Stimulated activated CD8-positive, alpha-beta memory T cell treated with anti-CD3 and anti-CD28 coated beads, Interleukin-15, amount 100 ng/mL, for 48 hours (primary cell): Measurements from ENCODE around the gene FAM174A.

Source experiments
- DNase-seq, 2 donors: peaks; one replicate each; pipeline ENCODE4 v3.0.0-alpha.2; 2020; ENCODE audit warnings: low read depth in 2 of 2

Gene FAM174A

DNA sequence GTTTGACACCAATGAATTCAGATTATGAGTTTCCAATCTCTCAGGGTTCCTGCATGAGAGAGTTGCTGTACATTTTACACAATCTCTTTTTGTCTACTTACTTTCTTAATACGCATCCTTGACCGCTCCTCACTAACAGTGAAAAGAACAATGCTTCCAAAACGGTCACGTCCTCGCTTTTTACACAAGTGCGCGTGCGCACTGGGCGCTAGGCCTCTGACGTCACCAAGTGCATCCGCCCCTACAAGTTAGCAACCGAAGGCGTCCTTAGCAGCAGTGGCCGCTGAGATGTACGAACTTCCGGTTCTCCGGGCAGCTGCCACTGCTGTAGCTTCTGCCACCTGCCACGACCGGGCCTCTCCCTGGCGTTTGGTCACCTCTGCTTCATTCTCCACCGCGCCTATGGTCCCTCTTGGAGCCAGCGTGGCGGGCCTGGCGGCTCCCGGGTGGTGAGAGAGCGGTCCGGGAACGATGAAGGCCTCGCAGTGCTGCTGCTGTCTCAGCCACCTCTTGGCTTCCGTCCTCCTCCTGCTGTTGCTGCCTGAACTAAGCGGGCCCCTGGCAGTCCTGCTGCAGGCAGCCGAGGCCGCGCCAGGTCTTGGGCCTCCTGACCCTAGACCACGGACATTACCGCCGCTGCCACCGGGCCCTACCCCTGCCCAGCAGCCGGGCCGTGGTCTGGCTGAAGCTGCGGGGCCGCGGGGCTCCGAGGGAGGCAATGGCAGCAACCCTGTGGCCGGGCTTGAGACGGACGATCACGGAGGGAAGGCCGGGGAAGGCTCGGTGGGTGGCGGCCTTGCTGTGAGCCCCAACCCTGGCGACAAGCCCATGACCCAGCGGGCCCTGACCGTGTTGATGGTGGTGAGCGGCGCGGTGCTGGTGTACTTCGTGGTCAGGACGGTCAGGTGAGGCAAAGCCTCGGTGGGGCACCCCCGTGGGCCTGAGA lies at the start of gene FAM174A:
Gene FAM174A, plus strand, starts transcription at position 315 of the 946 bp plus-strand sequence. Its CDS starts 157 bp downstream, at position 472.
- DNase-seq: peak; percentile 87 to 88

- DNase-seq: no peak
Measured at GRCh38 chr5:100493996-100494395, 41.2 kb upstream of the FAM174A start.

DNA sequence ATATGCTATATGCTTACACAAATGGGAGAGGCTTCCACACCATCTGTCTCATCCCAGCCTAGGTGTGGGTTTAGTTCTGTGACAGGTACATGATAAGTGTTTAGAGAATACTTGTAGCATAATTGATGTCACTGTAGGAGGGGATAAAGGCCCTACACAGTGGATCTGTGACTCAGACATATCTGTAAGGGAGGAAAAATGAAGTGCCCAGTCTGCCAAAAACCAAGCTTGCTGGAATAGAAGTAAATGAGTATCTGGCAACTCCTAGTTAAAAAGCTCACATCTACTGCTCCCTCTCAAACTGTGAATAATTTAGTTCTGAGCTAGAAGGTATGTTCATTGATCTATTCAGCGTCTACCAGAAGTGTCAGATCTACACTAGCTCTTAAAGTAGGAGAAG lies 38.9 kb upstream of the FAM174A start:
- no peak for DNase-seq

GRCh38 chr5:100502684-100503083 lies 32.5 kb upstream of the FAM174A start:
- no peak for DNase-seq

DNA sequence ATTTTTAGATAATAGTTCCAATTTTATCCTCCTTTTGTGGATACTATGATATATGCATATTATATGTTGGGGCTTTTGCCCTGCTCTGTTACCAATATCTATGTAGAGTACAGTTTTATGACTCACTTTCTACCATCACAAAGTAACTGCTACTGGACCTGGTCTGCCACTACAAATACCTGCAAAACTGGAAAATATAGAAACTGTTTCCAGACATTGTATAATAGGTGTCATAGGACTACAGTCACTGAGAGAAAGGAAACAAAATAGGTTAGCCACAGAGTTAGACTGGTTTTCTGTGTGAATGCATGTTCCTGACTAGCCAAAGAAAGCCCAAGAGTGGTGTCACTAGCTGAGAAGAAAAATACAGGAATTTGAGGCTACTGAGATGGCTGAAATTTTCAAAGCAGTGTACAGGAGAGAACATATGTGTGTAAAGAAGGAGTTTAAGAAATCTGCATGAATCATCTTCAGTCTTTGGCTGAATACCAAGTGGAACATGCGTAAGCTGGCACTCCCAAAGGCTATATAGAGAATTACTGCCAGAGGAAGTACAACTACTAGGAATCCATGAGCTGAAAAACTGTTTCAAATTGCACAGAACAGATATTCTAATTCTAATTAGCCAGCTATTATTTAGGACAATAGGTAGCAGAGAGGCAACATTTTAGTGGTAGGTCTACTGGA lies 29.0 kb upstream of the FAM174A start:
- DNase-seq: no peak

DNA sequence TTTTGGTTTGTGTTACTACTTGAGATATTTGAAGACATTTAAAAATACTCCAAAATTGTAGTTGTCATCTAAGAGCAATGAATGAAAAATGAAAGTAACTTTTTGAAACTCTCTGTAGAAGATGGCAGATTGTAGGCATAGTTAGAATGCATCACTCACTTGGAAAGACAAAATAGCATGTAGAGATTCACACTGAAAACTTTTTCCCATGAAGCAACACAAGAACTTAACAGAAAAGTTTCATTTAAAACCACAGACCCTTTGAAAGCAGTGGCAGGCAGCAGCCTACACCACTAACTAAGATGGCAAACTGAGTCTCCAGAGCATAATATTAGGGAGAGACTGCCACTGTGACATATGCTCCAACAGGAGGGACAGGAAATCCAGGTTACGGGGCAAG lies 18.9 kb upstream of the FAM174A start:
- DNase-seq: no peak

DNA sequence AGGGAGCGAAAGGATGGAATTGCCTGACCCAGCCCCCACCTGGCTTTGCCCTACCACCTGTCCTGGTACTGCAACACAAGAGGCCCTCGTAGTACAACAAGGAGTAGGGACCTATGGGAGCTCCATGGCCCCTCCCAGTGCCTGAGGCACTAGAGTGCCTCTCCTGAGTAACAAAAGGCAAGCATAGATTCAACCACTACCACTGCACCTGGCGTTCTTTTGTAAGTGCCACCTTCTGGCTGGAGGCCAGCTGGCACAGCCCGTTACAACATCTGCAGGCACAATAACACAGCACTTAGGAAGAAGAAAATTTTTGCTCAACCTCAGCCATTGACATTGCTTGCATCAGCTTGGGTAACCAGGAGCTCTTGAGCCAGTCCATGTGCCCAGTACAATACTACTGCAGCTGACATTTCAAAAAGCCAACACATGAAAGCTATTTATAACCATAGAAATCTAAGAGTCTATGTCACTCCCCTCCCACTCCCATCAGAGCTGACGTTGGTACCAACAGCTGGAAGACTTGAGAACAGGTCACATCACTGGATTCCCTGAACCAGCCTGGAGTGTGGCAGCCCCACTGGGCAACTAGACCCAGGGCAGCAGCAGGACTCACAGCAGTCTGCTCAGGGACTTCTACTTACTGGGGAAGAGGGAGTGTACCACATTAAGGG lies 17.7 kb upstream of the FAM174A start:
- DNase-seq: no peak

- no peak for DNase-seq
Measured at GRCh38 chr5:100518377-100518776, 16.8 kb upstream of the FAM174A start.

DNA sequence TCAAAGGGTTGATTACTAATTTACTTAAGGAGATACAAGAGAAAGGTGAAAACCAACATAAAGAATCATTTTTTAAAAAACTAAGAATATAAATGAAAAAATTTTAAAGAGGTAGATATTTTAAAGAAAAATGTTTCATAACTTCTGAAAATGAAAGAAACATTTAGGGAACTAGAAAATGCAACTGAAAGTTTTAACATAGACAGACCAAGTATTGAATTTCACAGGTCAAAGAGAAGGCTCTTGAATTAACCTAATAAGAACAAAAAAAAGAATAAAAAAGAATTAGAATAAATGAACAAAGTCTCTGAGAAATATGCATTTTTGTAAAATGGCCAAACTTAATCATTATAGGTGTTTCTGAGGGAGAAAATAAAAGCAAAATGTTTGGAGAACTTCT lies 16.1 kb upstream of the FAM174A start:
- DNase-seq: no peak

- DNase-seq: no peak
Measured at GRCh38 chr5:100520348-100520747, 14.8 kb upstream of the FAM174A start.

DNA sequence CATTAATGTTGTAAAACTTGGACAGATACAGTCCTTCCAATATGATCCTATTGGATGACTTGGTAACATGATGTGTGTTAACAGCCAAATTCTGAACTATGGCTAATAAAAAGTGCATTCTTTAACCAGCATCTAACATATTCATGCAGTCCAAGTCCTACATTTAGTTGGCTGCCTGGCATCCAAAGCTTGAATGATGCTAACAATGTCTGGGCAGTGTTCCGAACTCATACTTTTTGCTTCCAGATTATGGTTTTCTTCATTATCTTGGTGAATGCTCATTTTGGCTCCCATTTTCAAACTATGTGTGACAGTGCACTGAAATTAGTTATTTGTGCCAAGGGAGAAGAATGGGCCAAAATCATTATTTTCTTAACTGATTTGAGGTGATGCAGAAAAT lies 2.8 kb downstream of the FAM174A start:
- no peak for DNase-seq

GRCh38 chr5:100539519-100539918 lies 4.3 kb downstream of the FAM174A start:
- no peak for DNase-seq

- DNase-seq: no peak
Measured at GRCh38 chr5:100542086-100542485, 6.9 kb downstream of the FAM174A start.

DNA sequence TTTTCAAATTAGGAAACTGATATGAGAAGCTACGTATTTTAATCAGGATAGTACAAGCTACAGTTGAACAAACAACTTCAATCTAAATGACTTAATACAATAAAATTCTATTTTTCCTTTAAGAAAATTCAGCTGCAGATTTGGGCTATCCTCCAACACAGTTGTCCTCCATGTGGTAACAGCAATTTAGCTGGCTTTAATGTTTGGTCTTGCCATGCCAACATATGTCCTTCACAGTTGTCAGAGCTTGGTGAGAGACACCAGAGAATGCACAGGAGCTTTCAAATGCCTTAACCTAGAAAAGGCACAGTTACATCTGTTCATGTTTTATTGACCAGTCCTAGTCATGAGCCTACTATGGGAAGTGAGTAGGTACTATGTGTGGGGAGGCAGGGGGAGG lies 10.8 kb downstream of the FAM174A start:
- DNase-seq: no peak

- no peak for DNase-seq
Measured at GRCh38 chr5:100550531-100551051, 15.4 kb downstream of the FAM174A start.

DNA sequence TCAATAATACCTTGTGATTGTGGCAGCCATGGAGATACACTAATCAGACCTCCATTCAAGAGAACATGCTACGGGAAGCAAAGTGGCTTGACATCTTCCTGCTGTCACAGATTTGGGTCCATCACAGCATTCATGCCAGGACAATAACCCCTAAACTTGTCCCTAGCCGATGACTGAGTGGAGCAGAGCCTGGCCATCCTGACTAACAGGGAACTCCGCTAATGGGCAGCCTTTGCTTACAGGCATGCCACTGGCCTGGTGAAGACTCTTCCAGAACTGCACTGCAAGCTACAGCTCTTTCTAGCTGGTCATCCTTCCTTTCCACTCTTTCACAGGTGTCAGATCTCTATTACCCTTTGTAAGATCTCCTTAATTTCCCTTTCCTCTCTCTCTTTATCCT lies 16.0 kb downstream of the FAM174A start:
- DNase-seq: no peak

DNA sequence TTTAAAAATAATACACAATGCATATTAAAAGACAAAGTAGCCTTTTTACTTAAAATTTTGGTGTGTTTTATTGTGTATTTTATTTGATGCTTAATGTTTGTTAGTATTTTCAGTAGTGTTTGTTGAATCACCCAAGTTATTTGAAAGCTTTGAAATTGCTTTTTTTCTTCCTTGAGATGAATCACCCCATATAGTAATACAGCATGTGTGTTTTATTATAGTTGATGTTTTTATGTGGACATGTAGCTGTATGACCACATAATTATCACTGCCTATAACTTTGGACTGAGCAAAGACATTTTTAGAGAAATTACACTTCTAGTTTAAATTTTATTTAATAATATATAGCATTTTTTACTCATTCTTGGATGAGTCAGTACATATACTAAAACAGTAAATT lies 18.0 kb downstream of the FAM174A start:
- no peak for DNase-seq

DNA sequence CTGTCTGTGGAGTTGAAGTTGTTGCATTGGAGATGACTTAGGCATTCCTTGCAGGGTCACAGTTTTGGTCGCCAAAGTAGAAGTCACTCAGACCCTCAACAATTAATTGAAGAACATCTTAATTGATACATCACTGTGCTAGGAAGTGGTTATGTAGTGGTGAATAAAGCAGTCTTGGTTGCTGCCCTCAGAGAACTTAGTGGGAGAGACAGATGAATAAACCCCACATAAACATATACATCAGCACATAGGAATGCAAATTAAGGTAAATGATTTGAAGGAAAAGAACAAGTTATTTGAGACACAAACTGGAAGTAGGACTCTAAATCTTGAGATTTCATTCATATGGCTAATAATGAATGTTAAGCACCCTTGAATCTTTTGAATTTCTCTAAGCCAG lies 25.7 kb downstream of the FAM174A start:
- no peak for DNase-seq

DNA sequence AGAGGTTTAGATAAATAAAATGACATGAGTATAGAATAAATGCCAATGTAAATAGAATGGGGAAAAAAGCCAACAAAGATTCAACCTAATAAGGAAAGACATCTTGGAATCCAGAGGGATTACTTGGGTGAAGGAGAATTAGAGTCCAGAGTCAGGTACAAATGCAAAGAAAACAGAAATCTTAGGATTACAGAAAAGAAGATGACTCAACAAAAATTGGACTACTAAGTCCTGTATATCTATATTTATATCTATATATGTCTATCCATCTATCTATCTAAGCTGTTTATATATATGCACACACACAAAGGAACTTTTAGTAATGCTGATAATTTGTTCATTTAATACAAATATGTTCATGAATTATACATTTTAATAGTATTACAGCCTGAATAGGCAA lies 27.6 kb downstream of the FAM174A start:
- no peak for DNase-seq

GRCh38 chr5:100566382-100567141 lies 31.4 kb downstream of the FAM174A start:
- no peak for DNase-seq

- DNase-seq: no peak
Measured at GRCh38 chr5:100574716-100575115, 39.5 kb downstream of the FAM174A start.
